A549 (cell line): ENCODE data around the gene NBEAL2. TPM values are rescaled to one million over a fixed set of nuclear protein-coding genes. Genes with fewer than 3 reads are reported as not detected.
"Not testable (repeated sequence)": the region's sequence is repeated elsewhere in the genome, so short reads cannot be mapped to it uniquely, and the experiment has no call there.

ENCODE experiments used
- ATAC-seq, 2 experiments: fragments of 200-7000 bp in 1 of 2; fragments of >200 bp in 1 of 2; cut with Nextera tagmentation in 1 of 2; cut with Tn5 transposase in 1 of 2; 3 replicates each; pipeline versions ENCODE4 v1.8.0 to v1.9.1; 2018 to 2020; ENCODE audit warnings: mild to moderate bottlenecking in 1 of 2, moderate library complexity in 1 of 2
- CTCF ChIA-PET: fragments of 300-600 bp; sonication (Branson Sonifier 250); formaldehyde crosslinking; extraction: SDS; loops from one replicate; lab custom pipeline; 2021; ENCODE audit warnings: antibody characterized with exemption, inconsistent platforms; lab: Yijun Ruan, JAX
- POLR2A ChIA-PET: fragments of 350-600 bp; formaldehyde crosslinking; extraction: SDS; loops from one replicate; lab custom pipeline; 2021; ENCODE audit warnings: antibody characterized with exemption, inconsistent platforms; lab: Yijun Ruan, JAX
- DNase-seq, 2 experiments: peaks; one replicate each; pipeline versions ENCODE4 v3.0.0 to v3.0.0-alpha.2; 2011 to 2016; ENCODE audit warnings: low read depth in 1 of 2, low spot score in 1 of 2
- FAIRE-seq: peaks from 2 replicates; lab custom pipeline; 2011; peaks lifted over from hg19 to GRCh38; lab: Jason Lieb, UNC
- H3K27ac ChIP-seq, 2 experiments: fragments of >200 bp; sonication (Bioruptor Twin); formaldehyde crosslinking; 3 replicates each; pipeline ENCODE4 v1.5.1; 2016 to 2017
- H3K4me1 ChIP-seq: fragments of >200 bp; sonication (Bioruptor Twin); formaldehyde crosslinking; 3 replicates; pipeline ENCODE4 v1.6.1; 2016
- H3K4me2 ChIP-seq: fragments of >200 bp; sonication (Bioruptor Twin); formaldehyde crosslinking; 3 replicates; pipeline ENCODE4 v1.6.1; 2016
- H3K4me3 ChIP-seq: fragments of >200 bp; sonication (Bioruptor Twin); formaldehyde crosslinking; 3 replicates; pipeline ENCODE4 v1.5.1; 2016
- H3K9me3 ChIP-seq: fragments of >200 bp; sonication (Bioruptor Twin); formaldehyde crosslinking; 3 replicates; pipeline ENCODE4 v1.6.1; 2016
- ATOH8 ChIP-seq: fragments of 250-450 bp; sonication (Bioruptor Pico); IDR thresholded peaks from 2 replicates; pipeline ENCODE4 v1.5.0; 2020; ENCODE audit warnings: low read depth, mild to moderate bottlenecking, moderate library complexity
- BCL3 ChIP-seq: fragments of >200 bp; sonication (Bioruptor Twin); formaldehyde crosslinking; IDR thresholded peaks from 3 replicates; pipeline ENCODE4 v1.6.1; 2016
- CBX8 ChIP-seq: fragments of 200-600 bp; sonication (generic); IDR thresholded peaks from 2 replicates; pipeline ENCODE4 v1.6.1; 2016
- CTCF ChIP-seq: fragments of >200 bp; sonication (Bioruptor Twin); formaldehyde crosslinking; IDR thresholded peaks from 3 replicates; pipeline ENCODE4 v1.5.1; 2016
- EP300 ChIP-seq, 2 experiments: fragments of >200 bp; sonication (Bioruptor Twin); formaldehyde crosslinking; IDR thresholded peaks; 2 replicates in 1 of 2; 3 replicates in 1 of 2; pipeline ENCODE4 v1.6.1; 2016 to 2017
- FOSL2 ChIP-seq, 2 experiments: fragments of 450-650 bp in 1 of 2; fragments of >200 bp in 1 of 2; sonication (Bioruptor Twin) in 1 of 2; formaldehyde crosslinking; IDR thresholded peaks; 2 replicates each; pipeline versions ENCODE4 v1.5.0 to v1.6.1; 2016 to 2020; ENCODE audit warnings: mild to moderate bottlenecking in 1 of 2, moderate library complexity in 1 of 2
- FOXS1 ChIP-seq: fragments of 250-450 bp; sonication (Bioruptor Pico); IDR thresholded peaks from 2 replicates; pipeline ENCODE4 v1.5.0; 2020; ENCODE audit warnings: mild to moderate bottlenecking, moderate library complexity
- GATA3 ChIP-seq: IDR thresholded peaks from 2 replicates; pipeline ENCODE4 v1.6.1; 2012; ENCODE audit warnings: borderline replicate concordance
- HDAC2 ChIP-seq: fragments of 200-600 bp; sonication (generic); IDR thresholded peaks from 2 replicates; pipeline ENCODE4 v1.6.1; 2016
- HEYL ChIP-seq: fragments of 250-450 bp; sonication (Bioruptor Pico); IDR thresholded peaks from 2 replicates; pipeline ENCODE4 v1.8.0; 2021; ENCODE audit warnings: mild to moderate bottlenecking, moderate library complexity
- HOXB13 ChIP-seq: fragments of 250-450 bp; sonication (Bioruptor Pico); IDR thresholded peaks from 2 replicates; pipeline ENCODE4 v1.5.0; 2020; ENCODE audit warnings: low read depth, mild to moderate bottlenecking, moderate library complexity
- HOXB5 ChIP-seq: fragments of 250-450 bp; sonication (Bioruptor Pico); IDR thresholded peaks from 2 replicates; pipeline ENCODE4 v1.5.0; 2020; ENCODE audit warnings: mild to moderate bottlenecking, moderate library complexity
- KDM1A ChIP-seq: fragments of 200-600 bp; sonication (generic); IDR thresholded peaks from 2 replicates; pipeline ENCODE4 v1.6.1; 2016; ENCODE audit warnings: low read depth, mild to moderate bottlenecking
- KDM5A ChIP-seq: fragments of 200-600 bp; sonication (generic); IDR thresholded peaks from 2 replicates; pipeline ENCODE4 v1.6.1; 2016; ENCODE audit warnings: antibody characterized with exemption, mild to moderate bottlenecking
- MAX ChIP-seq: IDR thresholded peaks from 2 replicates; pipeline ENCODE4 v1.6.1; 2012
- MAZ ChIP-seq: fragments of 150-350 bp; IDR thresholded peaks from 2 replicates; pipeline ENCODE4 v1.6.1; 2014; ENCODE audit warnings: antibody characterized with exemption, low read depth, low read length, borderline replicate concordance
- PBX3 ChIP-seq: IDR thresholded peaks from 2 replicates; pipeline ENCODE4 v1.6.1; 2012
- POLR2AphosphoS2 ChIP-seq: conservative IDR thresholded peaks from 2 replicates; pipeline ENCODE4 v1.6.1; 2012; ENCODE audit warnings: low read length, improper control_type of control experiment, inconsistent platforms
- RNF2 ChIP-seq: fragments of 200-600 bp; sonication (generic); IDR thresholded peaks from 2 replicates; pipeline ENCODE4 v1.6.1; 2016; ENCODE audit warnings: low read depth, mild to moderate bottlenecking, antibody characterized with exemption, moderate library complexity, borderline replicate concordance
- SMC3 ChIP-seq: fragments of >200 bp; sonication (Bioruptor Twin); formaldehyde crosslinking; IDR thresholded peaks from 3 replicates; pipeline ENCODE4 v1.6.1; 2018; ENCODE audit warnings: inconsistent platforms
- SREBF2 ChIP-seq: fragments of 450-650 bp; IDR thresholded peaks from 2 replicates; pipeline ENCODE4 v1.6.1; 2014; ENCODE audit warnings: mild to moderate bottlenecking, moderate library complexity
- TFCP2L1 ChIP-seq: fragments of 250-450 bp; sonication (Bioruptor Pico); IDR thresholded peaks from 2 replicates; pipeline ENCODE4 v1.5.0; 2021; ENCODE audit warnings: mild to moderate bottlenecking
- ZC3H11A ChIP-seq: fragments of 450-650 bp; IDR thresholded peaks from 2 replicates; pipeline ENCODE4 v1.6.1; 2014; ENCODE audit warnings: antibody characterized with exemption, mild to moderate bottlenecking
- WGBS: methylation state at CpG from one replicate; pipeline ENCODE4 v1.1.6; 2017; ENCODE audit errors: missing lambda C conversion rate; 5-methylcytosine and 5-hydroxymethylcytosine counted together
- polyA plus RNA-seq, 4 experiments: library from polyadenylated mRNA; depleted of rRNA in 3 of 4; stranded (reverse); fragments of >200 nt; fragmentation: RNase III in 1 of 4; extraction: RNeasy Plus Mini Kit Qiagen cat#74134 plus additional on column Dnase treatment in 1 of 4; gene quantifications; 2 replicates in 3 of 4; 3 replicates in 1 of 4; pipeline ENCODE4 v1.2.3, GENCODE V29; 2011 to 2017

The NBEAL2 gene
- polyA plus RNA-seq, 2 of the 4 experiments (the other 2 are of a cell fraction): 9.6 to 47.3 TPM

- CTCF ChIA-PET: no interaction called here
- Histone ChIP-seq H3K9me3 (no peaks in the 10 kb centered on the region), H3K4me2 (no peak overlapping the region), H3K4me1 (peaks cover 66% of the 10 kb centered on the region), H3K4me3 (no peak overlapping the region), H3K27ac (no peak overlapping the region)
- no peak for FAIRE-seq
- no peak for DNase-seq
- TF ChIP-seq HDAC2: no peak
- TF ChIP-seq HOXB13: no peak
- no peak for TF ChIP-seq FOXS1 (CRISPR knock-in tag)
- TF ChIP-seq CTCF: no peak
- no peak for TF ChIP-seq BCL3
- TF ChIP-seq MAZ: no peak
- no peak for TF ChIP-seq KDM1A
- TF ChIP-seq HOXB5 (CRISPR knock-in tag): no peak
- no peak for TF ChIP-seq POLR2AphosphoS2
- TF ChIP-seq EP300 (IDR thresholded peaks at IDR 0.05): no peak
- no peak for TF ChIP-seq SREBF2
- TF ChIP-seq GATA3: no peak
- no peak for TF ChIP-seq CBX8
- no peak for TF ChIP-seq PBX3
- no peak for ATAC-seq
- POLR2A ChIA-PET: no interaction called here
- WGBS: 100% methylated on average over 1 of the region's 1 CpG
Observed at GRCh38 chr3:46962427-46962826, 17.0 kb upstream of the NBEAL2 start.

- Histone ChIP-seq H3K4me3 (no peak overlapping the region), H3K9me3 (no peaks in the 10 kb centered on the region), H3K27ac (no peak overlapping the region), H3K4me2 (no peak overlapping the region), H3K4me1 (peaks cover 66% of the 10 kb centered on the region)
- DNase-seq (no peak), ATAC-seq (no peak), FAIRE-seq (no peak)
- TF ChIP-seq HEYL (CRISPR knock-in tag) (no peak), MAX (no peak), ATOH8 (no peak), FOSL2 (IDR thresholded peaks at IDR 0.05) (no peak), FOSL2 (CRISPR knock-in tag; IDR thresholded peaks at IDR 0.05) (no peak), RNF2 (no peak), ZC3H11A (no peak), SMC3 (no peak), KDM5A (no peak), POLR2AphosphoS2 (no peak), TFCP2L1 (CRISPR knock-in tag) (no peak)
- ChIA-PET CTCF (no interaction called here), POLR2A (no interaction called here)
- 88% methylated on average over 1 of the region's 1 CpG for WGBS
Observed at GRCh38 chr3:46962990-46963389, 16.5 kb upstream of the NBEAL2 start.

- FAIRE-seq, ATAC-seq, H3K4me2 ChIP-seq, DNase-seq, H3K4me3 ChIP-seq, POLR2A ChIA-PET, H3K27ac ChIP-seq, H3K9me3 ChIP-seq, CTCF ChIA-PET: not testable (repeated sequence)
- WGBS: 91% methylated on average over 8 of the region's 36 CpGs
- peaks cover 69% of the 10 kb centered on the region for H3K4me1 ChIP-seq
Observed at GRCh38 chr3:46964038-46964590, 15.4 kb upstream of the NBEAL2 start.
